Activated CD8-positive, alpha-beta memory T cell treated with anti-CD3 and anti-CD28 coated beads, Interleukin-2, amount 50 U/mL, for 48 hours (primary cell): Measurements from ENCODE around the gene SNCAIP.

Experiments
- DNase-seq: peaks from one replicate; pipeline ENCODE4 v3.0.0-alpha.2; 2020

SNCAIP gene

GRCh38 chr5:122430319-122430586, 118.2 kb downstream of the SNCAIP start:
- no peak for DNase-seq

GRCh38 chr5:122431298-122431697, 119.3 kb downstream of the SNCAIP start:
- DNase-seq: no peak

DNA sequence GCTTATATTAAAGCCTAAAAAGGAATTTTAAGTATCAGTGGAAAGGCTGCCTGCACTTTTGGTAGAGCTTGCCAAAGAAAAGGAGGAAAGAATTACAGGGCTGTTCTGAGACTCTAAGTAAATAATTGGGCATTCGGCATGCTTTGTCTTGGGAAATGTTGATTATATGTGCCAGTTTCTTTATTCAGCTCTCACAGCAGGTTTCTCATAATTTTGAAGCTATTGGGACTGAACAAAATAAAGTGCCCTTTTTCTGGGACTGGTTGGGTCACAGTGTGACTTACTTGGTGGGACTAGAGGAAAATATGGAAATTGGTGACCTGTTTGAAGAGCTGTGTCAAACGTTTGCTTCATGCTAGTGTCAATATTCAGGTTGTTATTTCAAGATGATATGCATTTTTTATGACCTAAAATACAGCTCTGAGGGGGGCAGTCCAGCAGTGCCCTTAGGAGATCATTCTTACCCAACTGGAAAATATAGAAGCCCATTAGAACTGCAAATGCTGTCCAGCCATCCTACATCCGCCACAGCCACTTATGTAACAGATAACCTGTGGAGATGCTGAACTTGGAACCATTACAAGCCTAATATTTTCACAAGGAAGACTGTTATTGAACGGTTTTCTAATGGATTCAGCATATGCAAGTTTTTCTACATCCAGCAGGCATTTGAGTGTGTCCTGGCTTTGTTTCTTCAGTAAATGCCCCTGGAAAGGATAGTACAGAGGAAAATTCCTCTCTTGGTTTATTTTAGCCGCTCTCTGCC, 122.4 kb downstream of the SNCAIP start:
- no peak for DNase-seq

DNA sequence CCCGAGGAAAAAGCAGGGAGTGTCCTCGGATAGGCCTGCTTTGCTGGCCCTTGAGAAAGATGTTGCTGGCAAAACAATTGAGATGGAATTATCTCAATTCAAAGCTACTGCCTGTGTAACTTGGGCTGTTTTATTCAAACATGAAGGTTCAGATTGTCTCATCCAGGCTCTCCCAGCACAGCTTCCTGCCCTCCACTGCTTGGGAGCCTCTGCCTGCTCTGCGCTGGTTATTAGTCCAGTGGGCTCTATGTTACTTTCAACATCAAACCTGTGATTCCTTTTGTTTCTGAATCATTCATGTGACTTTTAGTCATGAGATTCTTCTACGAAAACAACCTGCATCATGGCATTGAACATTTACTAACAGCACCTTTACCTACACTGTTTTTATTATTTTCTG, 123.2 kb downstream of the SNCAIP start:
- no peak for DNase-seq

DNA sequence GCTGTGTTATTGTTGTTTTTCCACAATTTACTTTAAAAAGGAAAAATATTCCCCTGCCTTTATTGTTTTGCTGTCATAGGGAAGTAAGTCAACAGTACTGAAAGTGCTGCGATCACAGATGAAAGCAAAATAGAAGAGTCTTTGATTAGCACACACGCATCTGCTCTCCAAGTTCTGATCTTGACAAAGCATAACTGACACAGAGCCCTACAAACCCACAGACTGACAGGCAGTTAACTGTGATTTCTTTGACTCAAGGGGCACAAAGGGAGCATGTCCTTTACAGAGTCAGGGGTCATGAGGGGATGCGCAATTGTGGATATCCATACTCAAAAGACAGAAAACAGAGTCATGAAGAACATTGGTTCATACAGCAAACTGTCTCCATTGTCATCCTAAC, 123.7 kb downstream of the SNCAIP start:
- no peak for DNase-seq

DNA sequence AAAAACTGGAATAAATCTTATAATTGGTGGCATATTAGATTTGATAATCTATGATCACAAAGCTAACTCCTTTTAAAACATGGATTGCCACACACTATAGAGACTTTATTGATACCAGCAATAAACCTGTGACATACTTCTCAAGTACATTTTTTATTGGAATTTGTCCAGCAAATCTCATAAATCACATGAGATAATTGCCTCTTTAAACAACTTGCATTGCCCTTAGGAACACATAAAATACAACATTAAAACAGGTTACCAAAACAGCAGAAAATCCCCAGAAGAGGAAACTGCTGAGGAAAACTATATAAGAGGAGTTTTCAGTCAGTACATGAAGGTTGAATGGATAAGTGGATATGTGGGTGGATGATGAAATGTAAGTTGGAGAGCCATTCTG, 124.6 kb downstream of the SNCAIP start:
- no peak for DNase-seq

GRCh38 chr5:122439645-122440044, 127.6 kb downstream of the SNCAIP start:
- DNase-seq: no peak

GRCh38 chr5:122442938-122443337, 130.9 kb downstream of the SNCAIP start:
- no peak for DNase-seq

GRCh38 chr5:122444411-122444810, 132.4 kb downstream of the SNCAIP start:
- no peak for DNase-seq

- no peak for DNase-seq
These were observed 133.0 kb downstream of the SNCAIP start for GRCh38 chr5:122445070-122445469.

DNA sequence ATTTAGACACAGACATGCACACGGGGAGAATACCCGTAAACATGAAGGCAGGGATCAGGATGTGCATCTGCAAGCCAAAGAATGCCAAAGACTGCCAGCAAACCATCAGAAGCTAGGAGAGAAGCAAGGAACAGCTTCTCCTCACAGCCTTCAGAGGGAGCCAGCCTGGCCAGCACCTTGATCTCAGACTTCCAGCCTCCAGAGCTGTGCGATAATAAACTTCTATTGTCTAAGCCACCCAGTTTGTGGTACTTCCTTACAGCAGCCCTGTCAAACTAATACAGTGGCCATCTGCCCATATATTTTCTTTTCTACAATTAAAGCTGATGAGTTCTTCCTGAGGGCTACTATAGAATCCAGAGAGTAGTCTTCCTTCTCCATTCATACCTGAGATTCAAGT, 135.0 kb downstream of the SNCAIP start:
- no peak for DNase-seq

- no peak for DNase-seq
These were observed 135.8 kb downstream of the SNCAIP start for GRCh38 chr5:122447879-122448278.

GRCh38 chr5:122454541-122454940, 142.5 kb downstream of the SNCAIP start:
- no peak for DNase-seq

GRCh38 chr5:122455939-122456338, 143.9 kb downstream of the SNCAIP start:
- no peak for DNase-seq

DNA sequence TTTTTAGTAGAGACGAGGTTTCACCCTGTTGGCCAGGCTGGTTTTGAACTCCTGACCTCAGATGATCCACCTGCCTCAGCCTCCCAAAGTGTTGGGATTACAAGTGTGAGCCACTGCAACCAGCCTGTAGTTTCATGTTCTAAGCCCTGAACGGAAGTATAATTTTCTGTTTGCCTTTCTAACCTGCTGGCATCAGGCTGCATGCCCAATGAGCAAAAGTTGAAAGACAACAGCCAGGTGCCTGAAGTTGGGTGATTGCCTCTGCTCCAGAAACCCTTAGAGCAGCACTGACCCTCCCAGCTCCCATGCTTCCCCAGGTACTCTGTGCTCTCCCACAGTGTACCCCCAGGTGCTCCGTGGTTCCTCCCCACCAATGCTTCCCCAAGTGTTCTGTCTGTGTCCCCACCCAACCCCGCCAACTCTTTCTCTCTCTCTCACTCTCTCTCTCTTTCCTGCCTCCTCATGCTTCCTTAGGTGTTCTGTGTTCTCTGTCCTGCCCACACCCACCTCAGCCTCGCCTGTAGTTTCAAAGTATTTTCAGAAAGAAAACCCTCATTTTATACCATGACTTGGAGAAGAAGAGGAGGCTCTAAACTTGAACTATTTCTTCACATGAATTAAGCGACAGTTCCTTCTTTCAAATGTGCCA, 145.3 kb downstream of the SNCAIP start:
- no peak for DNase-seq

DNA sequence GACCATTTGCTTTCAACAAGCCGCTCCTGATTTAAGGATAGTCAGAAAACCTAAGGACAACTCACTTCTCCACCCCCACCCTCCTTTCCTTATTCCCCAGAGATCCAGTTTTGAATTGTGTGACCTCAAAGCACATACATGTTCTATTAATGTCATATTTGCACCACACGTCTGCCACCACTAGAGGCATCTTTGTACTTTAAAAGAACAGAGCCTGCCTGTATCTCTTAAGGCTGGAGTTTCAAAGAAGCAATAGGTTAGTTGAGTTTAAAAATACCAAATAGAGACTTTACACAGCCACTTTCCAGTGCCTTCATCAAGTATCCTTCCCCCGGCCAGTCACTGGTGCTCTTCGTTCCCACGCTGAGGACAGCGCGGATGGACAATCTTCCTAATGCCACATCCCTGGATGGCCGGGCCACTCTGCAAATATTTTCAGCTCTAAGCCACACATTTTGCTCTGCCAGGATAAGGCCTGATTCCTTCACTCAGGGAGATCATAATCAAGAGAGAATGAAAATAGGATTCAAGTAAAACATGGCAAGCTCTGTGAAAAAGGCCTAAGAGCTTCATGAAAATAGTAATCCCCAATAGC, 146.3 kb downstream of the SNCAIP start:
- no peak for DNase-seq

DNA sequence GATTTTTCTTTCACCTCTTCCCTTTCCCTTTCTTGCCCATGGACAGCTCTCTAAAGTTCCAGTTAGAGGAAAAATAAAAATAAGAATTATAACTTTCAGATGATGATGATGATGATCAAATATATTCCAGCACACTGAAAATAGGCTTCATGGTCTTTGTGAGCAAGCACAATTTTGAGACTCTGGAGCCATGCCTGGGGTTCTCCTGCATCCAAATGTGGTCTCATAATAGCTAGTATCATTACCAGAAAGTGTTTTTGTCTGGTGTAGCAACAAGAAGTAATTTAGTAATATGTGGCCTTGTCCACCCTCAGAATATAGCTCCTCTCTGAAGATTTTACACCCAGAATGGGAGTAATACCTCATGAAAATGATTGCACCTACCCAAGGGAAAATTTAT, 150.4 kb downstream of the SNCAIP start:
- no peak for DNase-seq

GRCh38 chr5:122463221-122463620, 151.2 kb downstream of the SNCAIP start:
- DNase-seq: no peak

DNA sequence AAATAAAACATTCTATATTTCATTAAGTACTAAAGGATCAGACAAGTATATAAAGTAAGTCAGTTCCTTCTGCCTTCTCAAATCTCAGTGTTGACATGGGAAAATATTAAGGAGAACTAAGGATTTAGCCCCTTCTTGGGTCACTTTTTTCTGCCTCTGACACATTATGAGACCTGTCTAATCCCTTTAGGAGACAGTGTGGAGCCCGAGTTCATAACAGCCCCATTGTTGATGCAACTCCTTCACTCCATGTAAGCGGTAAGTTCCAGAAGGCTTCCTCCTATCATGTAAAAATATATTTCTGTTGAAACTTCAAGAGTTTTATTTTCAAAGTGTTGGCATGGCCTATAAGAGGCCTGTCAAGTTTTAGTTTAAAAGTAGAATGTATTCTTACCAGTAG, 152.2 kb downstream of the SNCAIP start:
- DNase-seq: no peak

DNA sequence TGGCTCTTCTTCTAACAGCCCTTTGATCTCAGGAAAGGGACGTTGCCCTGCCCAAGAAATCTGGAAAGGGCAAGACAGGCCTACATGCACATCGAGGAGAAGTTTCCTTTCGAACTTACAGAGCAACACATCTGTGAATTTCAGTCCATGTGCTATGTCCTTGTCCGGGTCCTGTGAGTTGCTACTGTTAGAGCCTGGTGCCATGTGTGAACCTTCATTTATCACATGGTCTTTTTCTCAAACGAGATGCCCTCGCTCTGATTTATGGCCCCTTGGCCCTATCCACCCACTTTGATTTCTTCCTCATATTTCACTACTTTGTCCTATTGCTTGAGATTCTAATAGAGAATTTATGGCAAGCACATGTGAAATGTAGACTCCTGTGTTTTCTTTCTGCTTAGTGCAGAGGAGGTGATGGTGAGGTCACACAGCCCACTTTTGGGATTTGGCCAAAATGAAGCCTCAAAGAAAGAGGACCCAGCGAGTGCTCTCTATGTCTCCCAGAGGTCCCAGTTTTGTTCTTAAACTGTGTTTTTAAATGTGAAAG, 153.1 kb downstream of the SNCAIP start:
- DNase-seq: no peak

DNA sequence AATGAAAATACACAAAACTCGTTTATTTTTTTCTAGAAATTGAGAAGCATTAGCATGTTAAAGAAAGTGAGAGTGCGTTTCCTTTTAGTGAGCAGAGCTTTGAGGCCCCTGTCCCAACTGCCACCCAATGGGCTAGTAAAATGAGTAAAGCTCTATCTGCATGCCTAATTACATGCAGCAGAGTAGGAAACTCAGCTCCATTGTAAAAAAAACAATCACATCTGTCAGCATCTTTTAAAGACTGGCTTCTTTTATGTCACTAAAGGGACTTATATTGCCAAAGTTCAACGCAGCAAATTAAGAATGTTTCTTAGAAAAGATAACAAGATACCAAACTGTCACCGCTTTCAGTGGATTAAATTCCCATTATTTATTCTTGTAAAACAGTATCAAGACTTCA, 154.0 kb downstream of the SNCAIP start:
- DNase-seq: no peak

DNA sequence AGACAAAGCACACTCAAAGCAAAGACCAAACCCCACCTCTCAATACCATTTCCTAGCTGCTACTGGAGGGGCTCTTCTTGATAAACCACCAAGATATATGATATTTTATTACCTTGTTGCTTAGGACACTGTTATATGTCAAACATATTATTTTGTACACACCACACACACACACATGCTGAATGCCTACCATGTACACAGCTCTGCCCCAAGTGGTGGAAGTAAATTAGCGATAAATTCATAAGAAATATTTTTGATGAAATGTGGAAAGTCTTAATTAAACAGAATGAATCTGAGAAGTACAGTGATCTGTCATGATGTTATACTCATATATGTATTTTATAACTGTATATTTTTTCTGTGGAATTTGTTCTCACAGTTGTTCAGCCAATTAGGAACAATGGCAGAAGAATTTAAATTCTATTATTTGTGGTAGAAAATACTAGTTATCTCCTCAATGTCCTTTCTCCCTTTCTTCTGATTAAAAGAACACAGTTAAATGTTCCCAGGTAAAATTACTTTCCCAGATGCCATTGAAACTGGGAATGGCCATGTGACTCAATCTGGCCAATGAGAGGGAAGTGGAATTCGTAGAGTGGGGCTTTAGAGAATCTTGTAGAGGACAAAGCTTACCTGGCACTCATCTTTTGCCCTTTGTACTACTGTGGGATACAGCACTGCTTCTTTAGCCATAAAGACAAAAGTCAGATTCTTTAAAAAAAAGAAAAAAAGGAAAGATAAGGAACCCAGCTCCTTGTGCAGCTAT, 156.5 kb downstream of the SNCAIP start:
- no peak for DNase-seq

- DNase-seq: no peak
These were observed 157.4 kb downstream of the SNCAIP start for GRCh38 chr5:122469384-122469919.
